NCI-H1694 (cell line): ENCODE measurements around the gene XPA.
"Not testable (repeated sequence)": the region's sequence is repeated elsewhere in the genome, so short reads cannot be mapped to it uniquely, and the experiment has no call there.

Experiments used
- DNase-seq: peaks from one replicate; lab custom pipeline; 2025; lab: John Stamatoyannopoulos, UW

Gene XPA

DNA sequence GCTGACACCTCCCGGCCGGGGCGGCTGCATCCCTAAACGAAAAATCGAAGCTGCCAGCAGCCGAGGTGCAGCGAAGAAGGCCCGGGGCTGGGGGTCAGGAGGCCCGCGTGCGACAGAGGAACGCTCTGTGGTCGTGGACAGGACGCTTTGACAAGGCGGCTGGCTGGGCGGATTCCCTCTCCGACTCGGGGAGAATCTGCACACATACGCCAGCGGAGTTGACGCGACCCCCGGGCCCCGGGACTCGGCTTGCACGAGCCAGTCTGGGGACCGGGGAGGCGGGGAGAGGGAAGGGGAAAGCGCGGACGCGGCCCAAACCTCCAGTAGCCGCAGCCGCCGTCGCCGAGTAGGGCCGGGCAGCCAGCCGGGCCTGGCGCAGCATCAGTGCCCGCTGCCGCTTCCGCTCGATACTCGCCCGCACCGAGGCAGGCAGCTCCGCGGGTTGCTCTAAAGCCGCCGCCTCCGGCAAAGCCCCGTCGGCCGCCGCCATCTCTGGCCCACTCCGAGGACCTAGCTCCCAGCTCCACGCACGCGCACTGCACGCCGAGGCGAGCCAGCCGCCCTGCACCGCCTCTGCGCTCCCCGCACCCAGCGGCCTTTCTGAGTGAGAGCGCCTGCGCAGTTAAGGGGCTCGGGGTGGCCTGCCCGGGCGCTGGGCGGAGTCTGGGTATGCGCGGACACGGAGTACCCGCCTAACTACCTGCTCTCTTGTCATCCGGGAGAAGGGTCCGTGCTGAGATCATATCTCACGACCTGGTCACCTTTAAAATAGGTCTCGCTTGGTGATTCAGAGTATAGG, at the start of gene XPA:
XPA (minus strand) TSS at position 538 of the 799 bp plus-strand sequence; CDS start at position 490, 48 bp downstream.
- DNase-seq: peak; percentile 80

DNA sequence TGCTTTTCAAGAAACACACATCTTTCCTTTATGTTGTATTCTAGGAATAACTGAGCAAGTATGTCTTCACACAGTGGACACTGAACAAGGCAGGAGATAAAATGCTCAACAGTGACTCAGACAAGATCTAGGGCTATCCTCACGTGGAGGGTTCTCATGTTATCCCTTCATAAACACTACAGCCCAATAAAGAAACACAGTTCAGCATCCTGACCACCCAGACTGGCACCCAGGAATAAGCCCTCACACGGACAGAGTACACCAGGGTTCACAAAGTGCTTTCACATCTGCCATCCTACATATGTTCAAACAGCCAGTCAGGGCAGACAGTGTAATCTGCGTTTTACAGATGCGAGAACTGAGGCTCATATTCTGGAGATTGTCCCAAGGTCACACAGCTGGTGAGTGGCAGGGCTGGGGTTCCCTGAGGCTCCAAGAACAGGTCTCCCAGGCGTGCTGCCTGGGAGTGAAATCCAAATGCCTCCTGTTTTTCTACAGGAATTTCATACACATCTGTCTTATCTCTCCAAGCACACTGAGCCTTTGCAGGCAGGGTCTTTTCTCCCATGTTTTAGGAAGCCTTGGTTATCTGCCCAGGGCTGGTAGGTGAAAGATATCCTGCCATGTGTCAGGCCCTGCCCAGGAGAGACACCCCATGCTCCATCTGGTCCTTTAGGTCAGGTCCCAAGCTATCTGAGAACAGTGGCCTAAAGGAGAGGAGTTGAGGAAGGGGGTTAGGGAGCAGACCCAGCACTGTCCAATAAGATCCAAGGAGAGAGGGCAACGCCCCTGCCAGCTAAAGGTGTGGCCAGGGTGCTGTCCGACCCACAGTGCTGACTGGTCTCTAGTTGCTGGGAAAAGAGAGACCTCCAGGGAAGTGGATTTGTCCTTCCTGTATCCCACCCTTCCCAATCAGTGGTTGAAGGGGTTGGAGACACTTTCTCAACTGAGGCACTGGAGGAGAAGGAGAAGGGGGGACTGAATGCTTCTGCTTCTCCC, 47.9 kb upstream of the XPA start:
- no peak for DNase-seq

DNA sequence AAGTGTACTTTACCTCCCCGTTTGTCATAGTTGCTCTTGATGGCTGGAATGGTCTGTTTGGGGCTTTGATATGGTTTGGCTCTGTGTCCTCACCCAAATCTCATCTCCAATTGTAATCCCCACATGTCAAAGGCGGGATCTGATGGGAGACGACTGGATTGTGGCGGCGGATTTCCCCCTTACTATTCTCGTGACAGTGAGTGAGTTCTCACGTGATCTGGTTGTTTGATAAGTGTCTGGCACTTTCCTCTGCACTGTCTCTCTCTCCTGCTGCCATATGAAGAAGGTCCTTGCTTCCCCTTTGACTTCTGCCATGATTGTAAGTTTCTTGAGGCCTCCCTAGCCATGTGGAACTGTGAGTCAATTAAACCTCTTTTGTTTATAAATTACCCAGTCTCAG, 46.9 kb upstream of the XPA start:
- DNase-seq: not testable (repeated sequence)

DNA sequence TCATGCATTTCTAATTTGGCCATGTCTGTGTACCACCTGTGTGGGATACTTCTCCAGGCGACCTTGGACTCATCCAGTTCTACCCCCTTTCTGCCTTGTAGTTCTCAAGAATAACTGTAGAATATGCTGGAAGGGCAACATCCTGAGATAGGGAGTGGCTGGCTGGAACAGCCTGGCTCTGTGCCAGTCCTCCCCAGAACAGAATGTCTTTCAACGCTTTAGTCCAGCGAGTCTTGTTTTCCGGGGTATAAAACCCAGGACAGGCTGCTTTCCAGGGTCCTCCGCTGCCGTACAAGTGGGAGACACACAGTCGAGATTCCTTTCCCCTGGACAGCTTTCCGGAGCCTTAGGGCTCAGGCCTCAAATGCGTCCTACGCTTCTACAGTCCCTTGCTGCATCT, 45.4 kb upstream of the XPA start:
- no peak for DNase-seq

DNA sequence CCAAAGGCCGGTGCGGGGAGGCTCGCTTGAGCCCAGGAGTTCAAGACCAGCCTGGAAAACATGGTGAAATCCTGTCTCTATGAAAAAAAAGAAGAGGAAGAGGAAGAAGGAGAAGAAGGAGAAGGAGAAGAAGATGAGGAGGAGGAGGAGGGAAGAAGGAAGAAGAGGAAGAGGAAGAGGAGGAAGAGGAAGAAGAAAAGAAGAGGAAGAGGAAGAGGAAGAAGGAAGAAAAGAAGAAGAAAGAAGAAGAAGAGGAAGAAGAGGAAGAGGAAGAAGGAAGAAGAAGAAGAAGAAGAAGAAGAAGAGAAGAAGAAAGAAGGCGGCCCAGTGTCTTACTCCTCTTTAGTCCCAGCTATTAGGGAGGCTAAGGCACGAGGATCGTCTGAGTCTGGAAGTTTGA, 44.8 kb upstream of the XPA start:
- no peak for DNase-seq

DNA sequence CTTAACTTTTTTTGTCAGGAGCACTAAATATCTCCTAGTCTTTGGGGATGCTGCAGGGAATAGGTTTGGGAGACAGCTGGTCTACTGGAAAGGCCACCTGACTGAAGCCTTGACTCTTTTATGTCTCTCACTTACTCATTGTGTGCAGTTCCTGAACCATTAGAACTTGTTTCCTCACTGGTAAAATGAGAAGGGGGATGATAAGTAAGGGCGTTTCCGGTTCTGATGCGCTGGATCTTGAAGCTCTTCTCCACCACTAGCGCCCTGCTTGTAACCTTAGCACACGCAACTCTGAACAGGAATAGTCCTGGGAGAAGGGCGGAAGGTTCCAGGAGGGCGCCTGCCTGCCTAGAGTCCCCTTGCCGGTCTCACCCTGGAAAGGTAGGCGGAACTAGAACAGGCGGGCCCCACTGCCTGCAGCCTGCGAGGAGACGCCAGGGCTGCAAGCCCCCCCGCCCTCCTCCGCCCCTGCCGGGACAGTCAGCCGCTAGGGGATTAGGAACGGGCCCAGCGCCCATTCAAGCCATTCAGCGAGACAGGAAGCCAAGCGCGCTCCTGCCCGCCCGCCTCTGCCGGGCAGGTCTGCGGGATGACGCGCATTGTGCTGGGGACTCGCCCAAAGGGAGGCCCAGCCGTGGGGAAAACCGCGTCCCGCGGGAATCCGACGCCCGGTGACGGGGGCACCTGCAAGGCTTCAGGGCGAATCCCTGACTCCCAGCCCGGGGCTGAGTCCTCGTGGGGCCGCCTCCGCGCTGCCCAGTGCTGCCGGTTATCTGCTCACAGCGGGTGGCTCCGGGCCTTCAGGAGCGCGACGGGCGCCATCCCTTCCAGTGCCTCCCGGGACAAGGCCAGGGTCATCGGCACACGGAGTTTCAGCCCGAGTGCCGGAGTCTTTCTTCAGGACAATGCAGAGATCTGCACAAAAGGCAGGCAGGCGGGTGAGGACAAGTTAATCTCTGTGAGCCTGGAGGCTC, 44.0 kb upstream of the XPA start:
- DNase-seq: no peak

DNA sequence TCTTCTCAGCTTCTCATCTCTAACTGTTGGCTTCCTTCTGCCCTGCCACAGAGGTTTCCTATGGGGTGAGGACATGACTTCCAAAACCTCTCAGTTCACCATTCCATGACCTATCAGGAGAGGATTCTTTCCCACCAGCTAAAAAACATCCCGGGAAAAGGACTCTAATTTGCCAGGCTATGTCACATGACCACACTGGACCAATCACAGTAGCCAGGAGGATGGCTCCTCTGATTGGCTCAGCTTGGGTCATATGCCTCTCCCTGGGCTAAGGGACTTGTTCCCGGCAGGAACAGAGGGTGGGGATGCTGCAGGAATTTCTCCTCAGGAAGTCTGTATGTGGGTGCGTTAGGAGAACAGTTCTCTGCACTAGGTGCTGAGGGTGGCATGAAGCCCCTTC, 40.3 kb upstream of the XPA start:
- DNase-seq: no peak

DNA sequence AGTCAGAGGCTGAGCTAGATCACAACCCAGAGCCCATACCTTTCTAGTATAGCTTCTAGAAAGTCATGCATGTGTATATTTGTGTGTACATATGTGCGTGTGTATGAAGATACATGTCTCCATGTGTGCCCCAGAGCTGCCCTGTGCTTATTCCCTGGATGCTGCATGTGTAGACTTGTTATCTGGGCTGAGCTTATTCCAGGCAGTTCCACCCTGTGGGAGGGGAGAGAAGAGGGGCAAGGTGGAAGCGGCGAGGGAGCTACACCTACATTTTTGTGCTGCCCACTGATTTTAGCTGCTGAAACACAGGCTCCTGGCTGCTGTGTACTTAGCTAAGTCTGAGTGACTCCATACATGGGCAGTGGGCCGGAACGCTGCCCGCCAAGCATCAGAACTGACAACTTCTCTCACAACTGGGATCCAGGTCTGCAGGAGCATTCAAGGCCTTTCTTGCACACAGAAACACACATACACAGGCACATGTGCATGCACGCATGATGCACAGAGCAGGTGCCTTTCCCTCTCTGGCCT, 38.0 kb upstream of the XPA start:
- no peak for DNase-seq

DNA sequence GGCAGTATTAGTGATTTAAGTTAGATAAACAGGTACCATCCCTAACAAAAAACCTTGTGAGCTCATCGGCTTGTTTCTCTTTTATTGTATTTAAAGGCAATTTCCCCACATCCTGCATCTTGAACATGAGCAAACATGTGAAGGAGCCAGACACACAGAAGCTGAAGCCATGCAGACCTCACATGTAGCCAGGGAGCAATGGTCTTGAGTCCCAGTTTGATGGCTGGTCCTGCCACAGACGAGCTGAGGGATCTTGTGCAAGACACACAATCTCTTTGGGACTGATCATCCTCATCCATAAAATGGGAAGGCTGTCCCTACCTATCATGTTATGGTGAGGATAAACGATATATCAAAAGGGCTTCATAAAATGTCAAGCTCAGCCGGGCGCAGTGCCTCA, 29.6 kb upstream of the XPA start:
- DNase-seq: no peak

DNA sequence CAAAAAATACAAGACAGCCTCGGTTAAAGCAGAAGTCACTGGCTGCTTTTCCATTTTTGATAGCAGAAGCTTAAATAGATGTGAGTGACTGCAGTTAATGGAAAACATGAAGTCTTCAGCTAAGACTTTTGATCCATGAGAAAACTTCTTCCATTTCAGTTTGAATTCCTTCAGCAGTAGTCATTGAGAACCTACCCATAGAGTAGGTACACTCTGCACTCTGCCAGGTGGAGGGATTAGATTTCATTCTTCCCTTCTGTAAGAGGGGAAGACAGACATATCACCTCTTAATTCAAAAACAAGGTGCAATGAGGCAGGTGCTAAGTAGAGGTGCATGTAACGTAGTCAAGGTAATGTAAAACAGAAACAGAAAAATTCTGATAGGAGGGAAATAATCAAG, 26.7 kb upstream of the XPA start:
- DNase-seq: no peak

DNA sequence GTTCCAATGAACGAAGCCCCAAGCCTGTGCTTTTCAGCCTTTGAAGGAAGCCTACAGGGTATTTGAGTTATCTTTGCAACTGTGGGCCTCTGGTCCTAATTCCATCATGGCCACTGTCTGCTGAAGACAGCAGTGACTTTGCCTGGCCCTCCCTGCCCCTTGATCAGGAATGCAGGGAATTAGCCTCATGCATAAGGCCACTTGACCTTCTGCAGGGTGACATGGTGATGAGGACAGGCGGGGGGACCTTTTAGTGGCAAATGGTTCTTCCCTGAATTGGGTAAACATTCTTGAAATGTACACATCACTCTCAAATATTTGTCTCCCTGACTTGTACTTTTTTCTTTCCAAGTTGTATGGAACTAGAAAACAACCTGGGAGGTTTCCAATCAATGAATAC, 25.2 kb upstream of the XPA start:
- no peak for DNase-seq

DNA sequence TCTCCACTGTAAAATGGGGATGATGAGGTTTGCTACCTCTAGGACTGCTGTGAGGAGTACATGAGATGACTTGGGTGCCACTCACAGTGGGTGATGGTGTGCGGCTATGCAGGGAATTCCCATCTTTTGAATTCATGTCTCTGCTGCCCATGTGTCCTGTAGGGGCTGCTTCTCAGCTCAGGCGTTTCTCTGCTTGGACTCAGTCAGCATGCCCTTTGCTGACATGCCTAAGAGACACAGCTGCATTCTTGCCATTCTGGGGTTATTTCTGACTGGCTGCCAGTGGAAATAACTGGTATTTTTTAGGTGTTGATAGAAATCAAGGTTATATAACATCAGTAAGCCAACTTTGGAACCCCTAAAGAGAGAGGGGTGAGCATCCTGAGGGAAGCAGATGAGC, 24.3 kb upstream of the XPA start:
- DNase-seq: no peak

DNA sequence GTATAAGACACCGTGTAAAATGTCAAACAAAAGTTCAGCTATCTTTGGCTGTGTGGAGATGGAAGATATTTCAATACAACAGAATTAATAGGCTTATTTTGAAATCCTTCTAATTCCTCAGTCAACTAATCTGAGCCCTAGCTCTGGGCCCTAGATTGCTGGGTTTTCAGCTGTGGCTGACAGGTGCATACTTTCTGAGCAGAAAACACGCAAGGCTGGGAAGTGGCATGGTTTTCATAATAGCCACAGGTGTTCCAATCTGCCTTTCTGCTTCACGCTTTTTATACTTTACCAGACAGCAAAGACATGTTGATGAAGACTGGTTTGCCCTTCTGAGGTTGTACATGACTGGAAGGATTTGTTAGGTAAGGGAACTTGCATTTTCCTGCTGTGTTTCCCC, 20.7 kb upstream of the XPA start:
- no peak for DNase-seq

DNA sequence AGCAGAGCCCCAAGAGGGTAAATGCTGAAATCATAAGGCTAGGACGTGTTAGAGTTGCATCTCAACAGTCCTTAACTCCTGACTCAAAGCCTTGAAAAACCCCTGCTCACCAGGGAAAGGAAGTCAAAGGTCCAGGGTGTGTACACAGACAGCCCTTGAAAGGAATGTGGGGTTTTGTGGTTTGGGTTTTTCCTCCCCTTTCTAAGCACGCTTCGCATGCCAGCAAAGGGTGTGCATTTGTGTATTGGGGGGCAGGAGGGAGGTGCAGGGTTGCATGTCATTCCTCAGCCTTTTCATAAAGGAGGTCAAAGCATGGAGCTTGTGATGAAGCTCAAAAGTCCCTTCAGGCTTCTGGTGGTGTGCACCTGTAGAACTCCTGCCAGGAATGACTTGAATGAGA, 17.3 kb upstream of the XPA start:
- no peak for DNase-seq

DNA sequence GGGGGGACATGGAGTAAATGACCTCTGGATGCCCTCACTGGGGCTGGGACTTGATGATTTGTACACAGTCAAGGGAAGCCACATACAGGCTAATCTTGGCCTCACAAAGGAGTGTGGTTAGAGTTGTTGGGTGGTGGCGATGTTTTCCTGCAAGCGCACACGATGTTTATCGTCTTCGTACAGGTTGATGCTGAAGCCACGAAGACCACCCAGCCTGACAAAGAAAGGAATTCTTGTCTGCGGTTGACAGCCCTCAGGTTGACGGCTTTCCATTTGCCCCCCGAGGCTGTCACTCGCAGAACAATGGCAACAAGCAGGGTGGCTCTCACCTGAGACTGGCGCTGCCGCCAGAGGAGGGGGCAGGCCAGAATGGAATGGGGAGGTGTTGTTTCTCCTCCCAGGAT, 14.1 kb upstream of the XPA start:
- DNase-seq: no peak

DNA sequence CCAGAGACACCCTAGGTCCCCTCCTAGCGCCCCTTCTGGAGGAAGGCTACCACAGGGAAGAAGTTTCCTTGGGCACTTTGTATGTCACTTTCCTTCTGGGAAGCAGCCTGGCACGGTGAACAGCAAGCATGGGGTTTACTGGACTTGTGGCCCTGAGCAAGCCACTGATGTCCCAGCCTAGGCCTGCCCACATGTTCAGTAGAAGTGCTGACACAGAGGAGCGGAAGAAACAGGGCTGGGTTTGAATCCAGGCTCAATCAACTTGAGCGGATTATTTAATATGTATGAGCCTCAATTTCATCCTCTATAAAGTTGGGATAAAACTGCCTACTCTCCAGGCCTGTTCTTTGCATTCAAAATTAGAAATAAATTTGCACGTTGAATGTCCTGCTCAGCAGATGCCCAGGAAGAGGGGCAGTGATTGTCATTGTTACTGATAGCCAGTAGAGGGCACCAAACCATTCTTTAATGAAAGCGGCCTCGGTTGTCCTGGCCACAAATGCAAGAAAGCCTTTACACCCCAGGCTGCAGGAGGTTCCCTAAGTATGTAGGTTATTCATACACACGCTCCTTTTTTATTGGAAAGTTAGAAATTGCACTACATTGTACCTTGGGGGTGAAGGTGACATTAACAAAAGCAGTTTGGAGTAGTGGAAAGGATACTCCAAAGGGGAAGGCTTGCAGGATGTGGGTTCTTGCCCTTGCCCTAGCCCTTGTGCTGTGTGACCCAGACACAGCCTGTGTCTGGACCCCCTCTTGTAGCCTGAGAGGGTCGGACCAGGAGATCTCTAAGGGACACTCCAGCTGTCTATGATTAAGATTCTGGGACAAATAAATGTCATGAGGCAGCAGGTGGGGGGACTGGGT, 13.4 kb upstream of the XPA start:
- peak; percentile 46 for DNase-seq

DNA sequence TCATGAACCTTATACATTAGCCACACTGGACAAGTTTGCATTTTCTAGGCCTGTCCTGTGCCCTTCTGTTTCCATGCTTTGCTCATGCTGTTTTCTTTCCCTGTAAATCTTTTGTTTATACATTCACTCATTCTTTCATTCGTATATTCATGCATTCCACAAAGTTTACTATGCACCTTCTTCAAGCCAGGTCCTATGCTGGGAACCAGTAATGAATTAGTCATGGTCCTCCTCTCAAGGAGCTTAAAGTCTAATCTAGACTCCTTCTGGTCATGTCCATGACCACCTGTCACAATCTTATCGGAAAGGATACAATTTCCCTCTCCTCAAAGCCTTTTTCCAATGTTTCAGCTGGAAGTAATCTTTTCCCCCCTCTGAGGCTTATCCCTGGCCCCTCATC, 9.1 kb upstream of the XPA start:
- no peak for DNase-seq

DNA sequence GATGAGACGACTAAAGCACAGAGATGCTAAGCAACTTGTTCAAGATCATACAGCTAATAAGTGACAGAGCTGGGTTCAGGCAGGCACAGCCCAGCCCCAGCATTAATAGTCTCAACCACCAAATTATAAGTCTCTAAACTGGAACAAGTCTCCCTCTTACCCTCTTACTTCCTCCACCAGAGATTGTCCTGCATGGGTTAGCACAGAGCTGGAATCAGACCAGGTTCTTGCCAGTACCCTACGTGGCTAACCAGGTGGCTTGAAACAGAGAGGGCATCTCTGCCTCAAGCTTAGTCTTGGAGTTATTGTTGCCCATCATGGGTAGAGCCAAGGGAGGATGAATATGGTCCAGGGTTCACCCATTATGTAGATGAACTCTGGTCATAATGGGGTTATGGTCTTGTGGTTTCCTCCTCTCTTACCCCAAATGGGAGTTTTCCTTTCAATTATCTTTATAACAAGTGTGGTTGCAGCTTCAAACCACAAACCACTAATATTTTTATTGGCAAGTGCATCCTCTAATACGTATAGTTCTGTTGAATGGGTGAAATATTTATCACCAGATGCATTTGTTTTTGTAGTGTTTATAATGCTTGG, 8.3 kb upstream of the XPA start:
- DNase-seq: no peak

DNA sequence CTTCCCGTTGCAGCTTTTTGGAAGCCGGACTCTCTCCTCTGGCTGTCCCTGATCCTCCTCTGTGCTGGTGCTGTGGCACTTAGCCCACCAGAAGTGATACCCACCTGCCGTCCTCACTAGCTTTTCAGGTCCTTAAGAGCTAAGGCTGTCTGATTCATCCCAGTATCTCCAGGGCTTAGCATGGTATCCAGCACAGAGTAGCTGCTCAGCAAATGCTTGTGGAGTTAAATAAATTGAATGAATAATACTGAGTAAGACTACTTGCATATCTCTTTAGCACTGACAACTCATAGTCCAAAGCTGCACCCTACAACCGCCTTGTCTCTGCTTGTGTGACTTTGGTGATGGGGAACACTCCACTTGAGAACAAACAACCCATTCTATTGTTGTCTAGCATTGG, 7.7 kb upstream of the XPA start:
- no peak for DNase-seq

DNA sequence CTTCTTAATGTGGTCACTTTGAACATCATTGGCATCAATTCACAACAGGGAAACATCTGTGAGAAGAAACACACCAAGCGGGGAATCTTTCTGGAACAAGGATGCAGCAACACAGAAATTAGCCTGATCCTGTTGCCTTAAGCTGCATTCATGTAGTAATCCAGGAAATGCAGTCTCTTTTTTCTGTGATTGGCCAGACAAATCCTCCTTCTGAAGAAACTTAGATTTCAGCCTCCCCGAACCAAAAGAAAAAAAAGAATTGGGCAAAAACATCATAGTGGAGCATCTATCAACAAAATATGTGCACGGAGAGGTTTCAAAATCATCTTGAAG, 7.2 kb upstream of the XPA start:
- no peak for DNase-seq
